Measurements from ENCODE around the gene TRIM33. TPM values are rescaled to one million over a fixed set of nuclear protein-coding genes. Genes with fewer than 3 reads are reported as not detected.

TRIM33 gene
- total and polyA plus RNA-seq, 2 experiments from 2014 or later = 50.3 to 51.1 TPM

- no peak for TF ChIP-seq ZNF462 (CRISPR knock-in tag; IDR thresholded peaks at IDR 0.05)
Measured at GRCh38 chr1:114522264-114522575, 11.2 kb upstream of the TRIM33 start (continued).

- Mint-ChIP-seq H3K27me3 (ENCODE audit: insufficient read depth, low read depth, poor library complexity) (peaks cover 2% of the 10 kb centered on the region), H3K9me3 (no peaks in the 10 kb centered on the region), H3K4me3 (no peak overlapping the region), H3K4me1 (peaks cover 2% of the 10 kb centered on the region; the same call in 2 of the 3 replicates), H3K27ac (no peak overlapping the region), H3K36me3 (ENCODE audit: low read depth) (no peaks in the 10 kb centered on the region)
- Histone ChIP-seq H4K20me1 (replicated peaks; ENCODE audit: insufficient read depth) (no peaks in the 10 kb centered on the region), H3F3A (replicated peaks; ENCODE audit: low read depth) (no peaks in the 10 kb centered on the region), H2AFZ (no peak overlapping the region; the same call in 1 of the 2 replicates), H3K36me3 (ENCODE audit: insufficient read depth) (no peaks in the 10 kb centered on the region), H3K9me2 (ENCODE audit: insufficient read depth) (no peaks in the 10 kb centered on the region), H3K27me3 (ENCODE audit: insufficient read depth) (no peaks in the 10 kb centered on the region), H3K4me3 (no peak overlapping the region), H3K4me2 (no peak overlapping the region), H3K27ac (ENCODE audit: low read depth) (no peak overlapping the region), H3K79me2 (replicated peaks; ENCODE audit: insufficient read depth) (no peaks in the 10 kb centered on the region), H3K4me1 (ENCODE audit: insufficient read depth) (no peaks in the 10 kb centered on the region)
- ATAC-seq = no peak
- DNase-seq (ENCODE audit: low spot score) = no peak
- TF ChIP-seq REST (IDR thresholded peaks at IDR 0.05; ENCODE audit: unreplicated experiment) (no peak), EZH2phosphoT487 (IDR thresholded peaks at IDR 0.05; ENCODE audit: unreplicated experiment) (no peak), JUNB (IDR thresholded peaks at IDR 0.05; ENCODE audit: unreplicated experiment) (no peak), CTCF (conservative IDR thresholded peaks at IDR 0.05; ENCODE audit: low read depth in 2 of 2) (no peak), STAT1 (IDR thresholded peaks at IDR 0.05; ENCODE audit: unreplicated experiment) (no peak)
Measured at GRCh38 chr1:114521396-114522263, 10.6 kb upstream of the TRIM33 start.

Data from GM23338 (cell line).